IMR-90 (cell line): ENCODE data around the gene SRRM1. TPM values are rescaled to one million over a fixed set of nuclear protein-coding genes. Genes with fewer than 3 reads are reported as not detected.
"Not testable (repeated sequence)": the region's sequence is repeated elsewhere in the genome, so short reads cannot be mapped to it uniquely, and the experiment has no call there.

Experiments
- ATAC-seq: fragments of 200-7000 bp; cut with Tn5 transposase; 2 replicates; pipeline ENCODE4 v1.9.1; 2020; ENCODE audit warnings: low read depth, mild to moderate bottlenecking, moderate library complexity
- BruUV-seq: library from RNA; stranded (reverse); fragments of 400-500 nt; replicated peaks from 2 replicates; lab custom pipeline; 2021; lab: Mats Ljungman, UMichigan
- CTCF ChIA-PET: fragments of 300-600 bp; formaldehyde crosslinking; extraction: SDS; loops from one replicate; lab custom pipeline; 2021; ENCODE audit warnings: antibody characterized with exemption; lab: Yijun Ruan, JAX
- POLR2A ChIA-PET: fragments of 300-600 bp; sonication (Branson Sonifier 250); formaldehyde crosslinking; loops from one replicate; lab custom pipeline; 2022; ENCODE audit warnings: antibody characterized with exemption; ENCODE audit not compliant: unreplicated experiment; lab: Charles Lee
- DNase-seq: peaks from one replicate; pipeline ENCODE4 v3.0.0; 2013
- H2AFZ ChIP-seq: replicated peaks from 2 replicates; pipeline ENCODE3; 2013; ENCODE audit warnings: low read length, mild to moderate bottlenecking; ENCODE audit not compliant: poor library complexity
- H2AK5ac ChIP-seq: 2 replicates; pipeline ENCODE4 v1.6.1; 2013; ENCODE audit warnings: low read depth, low read length, inconsistent platforms
- H2AK9ac ChIP-seq: replicated peaks from 2 replicates; pipeline ENCODE3; 2013; ENCODE audit warnings: mild to moderate bottlenecking, low read depth, low read length, moderate library complexity; ENCODE audit not compliant: poor library complexity
- H2BK120ac ChIP-seq: 2 replicates; pipeline ENCODE4 v1.6.1; 2013; ENCODE audit warnings: low read depth, low read length, inconsistent platforms
- H2BK15ac ChIP-seq: 3 replicates; pipeline ENCODE4 v1.6.1; 2013; ENCODE audit warnings: low read depth, low read length, inconsistent platforms
- H2BK20ac ChIP-seq: 2 replicates; pipeline ENCODE4 v1.6.1; 2013; ENCODE audit warnings: low read depth, mild to moderate bottlenecking, inconsistent platforms, low read length, moderate library complexity
- H2BK5ac ChIP-seq: 2 replicates; pipeline ENCODE4 v1.6.1; 2013; ENCODE audit warnings: mild to moderate bottlenecking, low read depth, low read length, inconsistent platforms; ENCODE audit not compliant: poor library complexity, severe bottlenecking
- H3K14ac ChIP-seq: replicated peaks from 2 replicates; pipeline ENCODE4 v1.6.1; 2013; ENCODE audit warnings: low read depth, low read length, inconsistent platforms
- H3K18ac ChIP-seq: 2 replicates; pipeline ENCODE4 v1.6.1; 2013; ENCODE audit warnings: low read depth, low read length, control low read depth
- H3K23ac ChIP-seq: 2 replicates; pipeline ENCODE4 v1.6.1; 2013; ENCODE audit warnings: low read depth, low read length, inconsistent platforms
- H3K27ac ChIP-seq: 2 replicates; pipeline ENCODE4 v1.5.1; 2013; ENCODE audit warnings: mild to moderate bottlenecking, control low read depth, low read length; ENCODE audit not compliant: insufficient read depth
- H3K27me3 ChIP-seq: 2 replicates; pipeline ENCODE4 v1.6.1; 2013; ENCODE audit warnings: low read length; ENCODE audit not compliant: control insufficient read depth, insufficient read depth
- H3K36me3 ChIP-seq: 2 replicates; pipeline ENCODE4 v1.6.1; 2013; ENCODE audit warnings: low read length, mixed read lengths; ENCODE audit not compliant: control insufficient read depth, insufficient read depth
- H3K4ac ChIP-seq: 2 replicates; pipeline ENCODE4 v1.6.1; 2013; ENCODE audit warnings: low read depth, low read length, inconsistent platforms
- H3K4me1 ChIP-seq: 2 replicates; pipeline ENCODE4 v1.6.1; 2013; ENCODE audit warnings: low read length, mixed read lengths; ENCODE audit not compliant: control insufficient read depth, insufficient read depth
- H3K4me2 ChIP-seq: 2 replicates; pipeline ENCODE4 v1.6.1; 2013; ENCODE audit warnings: low read depth, mild to moderate bottlenecking, control low read depth, low read length, moderate library complexity
- H3K4me3 ChIP-seq: 2 replicates; pipeline ENCODE4 v1.5.1; 2013; ENCODE audit warnings: low read depth, mild to moderate bottlenecking, control low read depth, low read length, moderate library complexity; ENCODE audit not compliant: insufficient read depth
- H3K56ac ChIP-seq: 2 replicates; pipeline ENCODE4 v1.6.1; 2013; ENCODE audit warnings: low read length, inconsistent platforms; ENCODE audit not compliant: insufficient read depth; ENCODE audit errors: extremely low read depth
- H3K79me1 ChIP-seq, 2 experiments: 2 replicates each; pipeline ENCODE4 v1.6.1; 2013; ENCODE audit warnings: low read length in 2 of 2, inconsistent platforms in 1 of 2, low read depth in 1 of 2
- H3K9ac ChIP-seq: 2 replicates; pipeline ENCODE4 v1.6.1; 2013; ENCODE audit warnings: low read depth, low read length, control low read depth
- H3K9me1 ChIP-seq: 2 replicates; pipeline ENCODE4 v1.6.1; 2013; ENCODE audit warnings: low read length, inconsistent platforms; ENCODE audit not compliant: insufficient read depth
- H3K9me3 ChIP-seq: 2 replicates; pipeline ENCODE4 v1.6.1; 2013; ENCODE audit warnings: low read length; ENCODE audit not compliant: control insufficient read depth, insufficient read depth
- H4K20me1 ChIP-seq: 2 replicates; pipeline ENCODE4 v1.6.1; 2013; ENCODE audit warnings: low read length, inconsistent platforms; ENCODE audit not compliant: insufficient read depth
- H4K5ac ChIP-seq: 2 replicates; pipeline ENCODE4 v1.6.1; 2013; ENCODE audit warnings: mild to moderate bottlenecking, low read depth, low read length, control low read depth
- H4K8ac ChIP-seq, 2 experiments: 2 replicates each; pipeline ENCODE4 v1.6.1; 2013; ENCODE audit warnings: low read depth in 2 of 2, low read length in 2 of 2, control low read depth in 1 of 2, inconsistent platforms in 1 of 2
- H4K91ac ChIP-seq: 2 replicates; pipeline ENCODE4 v1.6.1; 2013; ENCODE audit warnings: low read depth, low read length, inconsistent platforms; ENCODE audit not compliant: insufficient read depth
- WGBS, 2 experiments: methylation state at CpG; one replicate each; pipeline versions ENCODE4 v1.1.5 to v1.1.7; 2013; ENCODE audit warnings: missing lambda C conversion rate in 2 of 2; ENCODE audit not compliant: insufficient read length in 1 of 2; ENCODE audit errors: extremely low coverage in 2 of 2; 5-methylcytosine and 5-hydroxymethylcytosine counted together
- dilution Hi-C: fragments of 300-500 bp; cut with HindIII; formaldehyde crosslinking; loops from one replicate; pipeline ENCODE4 v1.14.3; 2018; ENCODE audit warnings: low sequenced_read_pairs; ENCODE audit not compliant: unreplicated experiment
- in situ Hi-C: fragments of 300-500 bp; cut with MboI; formaldehyde crosslinking; loops from 3 replicates; pipeline ENCODE4 v1.14.3; 2019; ENCODE audit warnings: low sequenced_read_pairs, inconsistent platforms, mixed read lengths
- intact Hi-C: fragments of 100-400 bp; cut with micrococcal nuclease; formaldehyde crosslinking; loops from 2 replicates; pipeline ENCODE4 v1.10.0; 2022
- polyA plus RNA-seq, 3 experiments: library from polyadenylated mRNA; depleted of rRNA; stranded (reverse); fragments of >200 nt; gene quantifications; 2 replicates each; pipeline ENCODE4 v1.2.3, GENCODE V29; 2012; ENCODE audit warnings: low replicate concordance in 1 of 3
- total RNA-seq: library from RNA; depleted of rRNA; stranded (reverse); fragments of >200 nt; gene quantifications from 2 replicates; pipeline ENCODE4 v1.2.3, GENCODE V29; 2012

The SRRM1 gene
- total and polyA plus RNA-seq, 2 of the 4 experiments (the other 2 are of a cell fraction) = 13.6 to 94.1 TPM

DNA sequence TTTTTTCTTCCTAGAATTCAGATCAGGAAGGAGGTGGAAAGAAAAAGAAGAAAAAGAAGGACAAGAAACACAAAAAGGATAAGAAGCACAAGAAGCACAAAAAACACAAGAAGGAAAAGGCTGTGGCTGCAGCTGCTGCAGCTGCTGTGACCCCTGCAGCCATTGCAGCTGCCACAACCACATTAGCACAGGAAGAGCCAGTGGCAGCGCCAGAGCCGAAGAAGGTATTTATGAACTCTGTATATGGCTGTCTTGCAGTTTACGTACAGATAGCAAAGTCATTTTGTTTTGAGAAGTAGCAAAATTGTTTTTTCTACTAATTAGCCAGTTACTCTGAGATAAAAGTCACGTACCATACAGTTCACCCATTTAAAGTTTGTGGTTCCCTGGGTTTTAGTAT is 28.3 kb downstream of the SRRM1 start:
- WGBS, 2 experiments = no CpG with 5 or more reads among the region's 4 CpGs
- in situ Hi-C loops, H2BK20ac ChIP-seq, H3K4ac ChIP-seq, H3K4me1 ChIP-seq, DNase-seq, H2BK15ac ChIP-seq, H3K9me3 ChIP-seq, H3K23ac ChIP-seq, H3K56ac ChIP-seq, H3K18ac ChIP-seq, H2AK9ac ChIP-seq, H3K4me2 ChIP-seq, H4K8ac ChIP-seq, H3K9me1 ChIP-seq, H2AK5ac ChIP-seq, CTCF ChIA-PET, H3K27ac ChIP-seq, H4K5ac ChIP-seq, BruUV-seq, H3K4me3 ChIP-seq, H2BK5ac ChIP-seq, H2BK120ac ChIP-seq, H3K9ac ChIP-seq, ATAC-seq, H3K27me3 ChIP-seq, POLR2A ChIA-PET, H4K20me1 ChIP-seq, H3K14ac ChIP-seq, H4K91ac ChIP-seq, H2AFZ ChIP-seq, intact Hi-C loops: not testable (repeated sequence)
- dilution Hi-C loops = loop anchor here (25.0 kb wide), 1 partner anchor 541 kb away; no protein-coding TSS in a partner anchor
- Histone ChIP-seq H3K36me3 (peaks cover 58% of the 10 kb centered on the region), H3K79me1 (peaks cover 8 to 27% of the 10 kb centered on the region in 2 experiments; a peak in 2 of 4 replicates)

- H3K14ac ChIP-seq, H4K91ac ChIP-seq, H3K9ac ChIP-seq, H2BK15ac ChIP-seq, H3K18ac ChIP-seq, H2AK9ac ChIP-seq, H4K8ac ChIP-seq, H3K4ac ChIP-seq, ATAC-seq, H4K5ac ChIP-seq, H3K9me3 ChIP-seq, H4K20me1 ChIP-seq, H3K9me1 ChIP-seq, H3K4me3 ChIP-seq, H3K27me3 ChIP-seq, intact Hi-C loops, H3K23ac ChIP-seq, H3K4me2 ChIP-seq, H3K4me1 ChIP-seq, H3K27ac ChIP-seq, H3K56ac ChIP-seq, H2AK5ac ChIP-seq, H2AFZ ChIP-seq, H2BK5ac ChIP-seq, H2BK120ac ChIP-seq, H2BK20ac ChIP-seq, in situ Hi-C loops: not testable (repeated sequence)
- Histone ChIP-seq H3K79me1 (peaks cover 8 to 19% of the 10 kb centered on the region in 2 experiments; a peak in 2 of 4 replicates), H3K36me3 (peaks cover 53% of the 10 kb centered on the region)
- DNase-seq = peak; percentile 13
- no CpG with 5 or more reads among the region's 1 CpG for WGBS, 2 experiments
- dilution Hi-C loops = loop anchor here (25.0 kb wide), 1 partner anchor 540 kb away; no protein-coding TSS in a partner anchor
- BruUV-seq = TSS peak; percentile 88
- CTCF ChIA-PET = interaction anchor here (0.6 to 1.1 kb wide), 3 partner anchors 11 to 73 kb away, joined by 4 to 7 read pairs (median 4); partner anchors contain the start of gene CLIC4
- POLR2A ChIA-PET = interaction anchor here (0.7 kb wide), 1 partner anchor 60 kb away, joined by 3 read pairs; no protein-coding TSS in a partner anchor
Observed at GRCh38 chr1:24672686-24673085, 29.6 kb downstream of the SRRM1 start.
